Lower leg skin (tissue), 4 donors: ENCODE data around the gene ADAM19. TPM values are rescaled to one million over a fixed set of nuclear protein-coding genes. Genes with fewer than 3 reads are reported as not detected.

Source experiments
- DNase-seq, 2 donors: peaks; one replicate each; pipeline ENCODE4 v3.0.0-alpha.2; 2019; ENCODE audit warnings: low spot score in 2 of 2
- H3K4me3 ChIP-seq: fragments of 200-600 bp; sonication (generic); 2 replicates; pipeline ENCODE4 v1.5.1; 2017; ENCODE audit warnings: mild to moderate bottlenecking, low read depth; ENCODE audit not compliant: poor library complexity, severe bottlenecking
- CTCF ChIP-seq, 3 donors: fragments of 450-650 bp; IDR thresholded peaks; one replicate each; pipeline ENCODE4 v1.5.1; 2016; ENCODE audit warnings: antibody characterized with exemption in 3 of 3, mild to moderate bottlenecking in 3 of 3, moderate library complexity in 2 of 3
- POLR2A ChIP-seq, 2 donors: fragments of 450-650 bp; IDR thresholded peaks; one replicate each; pipeline ENCODE4 v1.6.1; 2016 to 2017; ENCODE audit warnings: antibody characterized with exemption in 2 of 2, mild to moderate bottlenecking in 1 of 2, moderate library complexity in 1 of 2
- WGBS, 2 donors: methylation state at CpG; one replicate each; pipeline ENCODE4 v1.1.5; 2018; 5-methylcytosine and 5-hydroxymethylcytosine counted together
- intact Hi-C: fragments of 100-400 bp; cut with DNase I; formaldehyde crosslinking; loops from one replicate; pipeline ENCODE4 v1.15.0; 2023; ENCODE audit warnings: low total_unique reads
- total RNA-seq, 4 donors: library from RNA; depleted of rRNA; stranded (reverse); fragments of >200 nt; gene quantifications; one replicate each; pipeline ENCODE4 v1.1.0, GENCODE V29; 2016

ADAM19 gene
- total RNA-seq, 4 donors from 2014 or later: 0.68 to 1.7 (median 1.0) TPM

GRCh38 chr5:157607371-157608161, 32.0 kb upstream of the ADAM19 start:
- intact Hi-C loops: no loop called here
- DNase-seq: no peak
- no peak for TF ChIP-seq CTCF (IDR thresholded peaks at IDR 0.05)
- TF ChIP-seq POLR2A (IDR thresholded peaks at IDR 0.05): no peak
- no peak overlapping the region for H3K4me3 ChIP-seq
- 47 to 50% methylated on average over 7 of the region's 7 CpGs for WGBS, 2 donors

- no peak for DNase-seq
- TF ChIP-seq POLR2A (IDR thresholded peaks at IDR 0.05) (no peak), CTCF (IDR thresholded peaks at IDR 0.05) (no peak)
- no peak overlapping the region for H3K4me3 ChIP-seq
- WGBS, 2 donors: 90 to 92% methylated on average over 2 of the region's 2 CpGs
- intact Hi-C loops: no loop called here
These were observed 30.5 kb upstream of the ADAM19 start for GRCh38 chr5:157606046-157606445.

- H3K4me3 ChIP-seq: no peak overlapping the region
- DNase-seq: no peak
- TF ChIP-seq CTCF (IDR thresholded peaks at IDR 0.05) (no peak), POLR2A (IDR thresholded peaks at IDR 0.05) (no peak)
- intact Hi-C loops: no loop called here
- 84% methylated on average over 12 of the region's 12 CpGs for WGBS, 2 donors
These were observed 28.0 kb upstream of the ADAM19 start for GRCh38 chr5:157603333-157604190.

GRCh38 chr5:157602505-157602904, 26.9 kb upstream of the ADAM19 start:
- intact Hi-C loops: no loop called here
- no peak for TF ChIP-seq POLR2A (IDR thresholded peaks at IDR 0.05)
- TF ChIP-seq CTCF (IDR thresholded peaks at IDR 0.05): no peak
- no peak overlapping the region for H3K4me3 ChIP-seq
- DNase-seq: no peak
- WGBS, 2 donors: 74 to 83% methylated on average over 4 of the region's 4 CpGs

- H3K4me3 ChIP-seq: no peak overlapping the region
- TF ChIP-seq POLR2A (IDR thresholded peaks at IDR 0.05) (no peak), CTCF (IDR thresholded peaks at IDR 0.05) (no peak)
- DNase-seq: no peak
- WGBS, 2 donors: 75 to 100% methylated on average over 1 of the region's 1 CpG
- intact Hi-C loops: no loop called here
These were observed 24.7 kb upstream of the ADAM19 start for GRCh38 chr5:157600252-157600651.
